ENCODE results near the gene ZCCHC14. TPM values are rescaled to one million over a fixed set of nuclear protein-coding genes. Genes with fewer than 3 reads are reported as not detected.
"Not testable (repeated sequence)": the region's sequence is repeated elsewhere in the genome, so short reads cannot be mapped to it uniquely, and the experiment has no call there.

The ZCCHC14 gene
- polyA plus RNA-seq, 12 donors, result 16.6 to 26.0 (median 18.0) TPM; not detected in 1

- DNase-seq, result no peak
These were observed 9.3 kb downstream of the ZCCHC14 start for GRCh38 chr16:87483481-87483880.

GRCh38 chr16:87482670-87483069 lies 10.2 kb downstream of the ZCCHC14 start:
- DNase-seq, result not testable (repeated sequence)

GRCh38 chr16:87482266-87482665 lies 10.6 kb downstream of the ZCCHC14 start:
- no peak for DNase-seq

- not testable (repeated sequence) for DNase-seq
These were observed 11.1 kb downstream of the ZCCHC14 start for GRCh38 chr16:87481711-87482110.

DNA sequence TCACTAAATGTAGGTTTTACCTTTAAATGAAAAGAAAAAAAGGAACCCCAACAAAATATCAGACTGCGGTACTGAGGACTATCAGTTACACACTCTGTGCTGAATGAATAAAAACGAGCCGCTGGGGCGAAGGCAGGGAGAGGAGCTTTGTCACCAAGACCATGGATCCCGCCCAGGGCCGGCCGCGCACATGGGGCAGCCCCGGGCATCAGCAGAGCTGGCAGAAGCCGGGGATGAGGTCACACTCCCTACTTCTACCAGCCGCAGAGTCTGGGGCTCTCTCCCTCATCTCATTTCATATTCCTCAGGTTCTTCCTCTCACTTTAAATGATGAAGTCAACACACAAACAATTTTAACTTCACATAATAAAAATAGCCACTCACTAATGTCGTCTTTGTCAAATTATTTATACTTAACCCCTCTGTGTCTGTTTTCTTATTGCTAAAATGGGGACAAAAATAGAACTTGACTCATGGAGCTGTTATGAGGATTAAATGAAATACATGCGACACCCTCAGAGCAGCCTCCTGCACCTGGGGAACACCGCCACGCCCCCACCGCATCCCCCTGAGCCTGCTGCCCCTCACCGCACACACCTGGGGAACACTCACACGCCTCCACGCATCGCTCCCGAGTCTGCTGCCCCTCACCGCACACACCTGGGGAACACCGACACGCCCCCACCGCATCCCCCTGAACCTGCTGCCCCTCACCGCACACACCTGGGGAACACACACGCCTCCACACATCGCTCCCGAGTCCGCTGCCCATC lies 15.4 kb downstream of the ZCCHC14 start:
- DNase-seq, result not testable (repeated sequence)

DNA sequence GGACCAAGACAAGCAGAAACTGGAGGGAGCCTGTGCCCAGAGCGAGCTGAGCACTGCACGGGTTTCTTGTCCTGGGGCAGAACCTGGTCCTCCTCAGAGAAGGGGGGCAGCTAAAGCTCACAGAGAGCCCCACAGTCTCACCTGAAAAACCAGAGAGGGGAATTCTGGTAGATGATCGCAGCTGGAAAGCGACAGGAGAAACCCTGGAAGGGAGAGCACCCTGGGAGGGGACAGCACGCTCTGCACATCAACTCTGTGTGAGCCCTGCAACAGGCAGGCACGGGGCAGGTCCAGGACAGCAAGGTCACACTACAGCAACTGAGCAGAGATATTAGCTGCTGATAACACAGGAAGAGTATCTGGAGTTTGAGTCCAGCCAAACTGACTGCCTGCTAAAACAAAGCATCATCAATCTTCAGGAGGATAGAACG lies 18.2 kb downstream of the ZCCHC14 start:
- no peak for DNase-seq

DNA sequence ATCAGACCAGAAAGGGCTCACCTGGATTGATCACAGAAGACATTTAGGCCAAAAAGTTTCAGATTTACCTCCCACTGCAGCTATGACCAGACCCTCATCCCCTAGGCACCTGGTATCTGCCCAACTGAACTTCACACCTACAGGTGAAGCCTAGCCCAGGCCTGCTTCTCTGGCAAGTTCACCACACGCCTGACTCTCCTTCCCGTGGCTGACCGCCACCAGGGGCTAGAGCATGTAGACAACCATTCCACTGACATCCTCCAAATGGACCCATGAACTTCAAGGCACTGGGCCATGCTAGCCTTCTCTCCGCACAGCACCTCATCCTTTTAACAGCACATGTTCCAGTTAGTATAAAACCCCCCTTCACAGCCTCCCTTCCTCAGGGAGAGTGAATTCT lies 18.8 kb downstream of the ZCCHC14 start:
- no peak for DNase-seq

DNA sequence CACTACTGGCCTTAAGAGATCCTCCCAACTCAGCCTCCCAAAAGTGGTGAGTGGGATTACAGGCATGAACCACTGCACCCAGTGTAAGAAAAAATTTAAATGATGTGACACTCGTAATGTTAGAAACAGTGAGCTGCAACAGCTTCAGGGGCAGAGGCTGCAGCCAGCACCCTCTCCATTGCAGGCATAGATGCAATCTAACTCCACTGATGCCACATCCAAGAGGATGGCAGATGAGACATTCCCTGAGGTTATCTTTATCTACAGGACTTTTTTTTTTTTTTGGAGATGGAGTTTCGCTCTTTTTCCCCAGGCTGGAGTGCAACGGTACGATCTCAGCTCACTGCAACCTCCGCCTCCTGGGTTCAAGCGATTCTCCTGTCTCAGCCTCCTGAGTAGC lies 19.9 kb downstream of the ZCCHC14 start:
- no peak for DNase-seq

- no peak for DNase-seq
These were observed 20.6 kb downstream of the ZCCHC14 start for GRCh38 chr16:87472142-87472778.

DNA sequence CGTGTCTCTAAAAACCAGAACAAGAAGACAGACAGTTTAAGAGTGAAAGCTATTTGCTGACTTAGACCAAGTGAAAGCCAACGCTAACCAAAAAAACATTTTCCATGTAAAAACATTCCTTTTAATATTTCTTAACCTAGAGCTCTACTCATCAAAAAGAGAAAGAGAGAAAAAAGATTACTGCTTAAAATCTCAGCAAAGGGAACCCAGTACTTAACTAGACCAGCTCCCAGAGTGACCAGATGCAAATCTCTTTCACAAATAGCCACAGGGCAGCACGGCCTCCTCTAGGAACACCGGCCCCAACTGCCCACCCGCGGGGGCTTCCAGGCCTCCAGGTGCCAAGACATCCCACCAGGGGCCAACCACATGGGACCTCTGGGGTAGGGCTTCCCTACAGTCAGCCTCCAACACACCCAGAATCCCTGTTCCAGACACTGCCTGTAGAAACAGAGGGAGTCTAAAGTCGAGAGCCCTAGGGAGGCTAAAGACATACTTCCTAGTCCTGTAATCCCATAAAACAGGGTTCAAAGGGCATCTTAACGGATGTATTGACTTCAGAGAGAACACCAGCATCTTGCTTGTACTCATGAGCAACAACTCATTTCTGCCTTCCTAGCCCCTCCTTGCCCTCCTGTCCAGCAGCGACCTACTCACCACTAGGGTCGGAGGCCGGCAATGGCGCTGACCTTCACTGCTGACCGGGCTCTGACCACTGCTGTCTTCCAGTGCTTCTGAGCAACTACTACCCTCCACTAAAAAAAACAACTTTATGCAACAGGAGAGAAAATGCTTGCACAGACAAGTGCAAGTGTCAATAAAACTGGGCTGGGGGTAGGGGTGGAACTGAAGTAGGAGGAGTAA lies 21.3 kb downstream of the ZCCHC14 start:
- DNase-seq, result no peak

DNA sequence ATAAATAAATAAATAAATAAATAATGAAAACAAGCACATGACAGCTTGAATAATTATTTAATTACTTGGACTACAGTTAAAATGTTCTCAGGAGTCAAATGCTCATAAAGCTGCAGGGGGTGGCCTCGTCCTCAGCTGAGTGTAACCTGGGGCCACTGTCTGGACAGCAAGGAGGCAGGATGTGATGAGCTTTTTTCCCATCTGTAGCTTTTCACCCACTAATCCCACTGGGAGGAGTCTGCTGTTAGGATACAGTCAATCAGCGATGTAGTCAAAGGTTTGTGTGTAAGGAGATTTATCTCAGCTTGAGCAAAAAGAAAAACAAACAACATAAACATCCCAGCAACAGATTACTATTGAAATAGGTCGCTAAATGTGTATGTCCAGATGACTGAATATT lies 22.5 kb downstream of the ZCCHC14 start:
- no peak for DNase-seq

- no peak for DNase-seq
These were observed 23.7 kb downstream of the ZCCHC14 start for GRCh38 chr16:87469169-87469568.

GRCh38 chr16:87468550-87468949 lies 24.3 kb downstream of the ZCCHC14 start:
- no peak for DNase-seq

GRCh38 chr16:87466975-87467501 lies 25.8 kb downstream of the ZCCHC14 start:
- no peak for DNase-seq

GRCh38 chr16:87465879-87466278 lies 26.9 kb downstream of the ZCCHC14 start:
- DNase-seq, result no peak

DNA sequence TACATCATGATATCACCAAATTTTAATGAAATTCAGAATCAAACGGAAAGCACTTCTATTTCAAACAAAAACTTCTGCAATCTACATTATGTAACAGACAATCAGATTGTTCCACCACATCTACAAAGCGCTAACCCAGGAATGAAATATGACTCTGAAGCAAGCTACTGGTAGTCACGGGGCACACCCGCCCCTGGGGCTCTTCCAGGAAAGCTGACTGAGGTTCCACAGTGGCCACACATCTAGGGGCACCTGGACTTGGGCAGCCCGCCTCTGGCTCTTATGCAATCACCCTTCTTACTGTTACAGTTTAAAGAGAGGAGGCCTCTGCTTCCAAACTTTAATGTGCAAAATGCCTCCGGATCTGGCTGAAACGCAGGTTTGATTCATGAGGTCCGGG lies 27.5 kb downstream of the ZCCHC14 start:
- peak; percentile 65 for DNase-seq

DNA sequence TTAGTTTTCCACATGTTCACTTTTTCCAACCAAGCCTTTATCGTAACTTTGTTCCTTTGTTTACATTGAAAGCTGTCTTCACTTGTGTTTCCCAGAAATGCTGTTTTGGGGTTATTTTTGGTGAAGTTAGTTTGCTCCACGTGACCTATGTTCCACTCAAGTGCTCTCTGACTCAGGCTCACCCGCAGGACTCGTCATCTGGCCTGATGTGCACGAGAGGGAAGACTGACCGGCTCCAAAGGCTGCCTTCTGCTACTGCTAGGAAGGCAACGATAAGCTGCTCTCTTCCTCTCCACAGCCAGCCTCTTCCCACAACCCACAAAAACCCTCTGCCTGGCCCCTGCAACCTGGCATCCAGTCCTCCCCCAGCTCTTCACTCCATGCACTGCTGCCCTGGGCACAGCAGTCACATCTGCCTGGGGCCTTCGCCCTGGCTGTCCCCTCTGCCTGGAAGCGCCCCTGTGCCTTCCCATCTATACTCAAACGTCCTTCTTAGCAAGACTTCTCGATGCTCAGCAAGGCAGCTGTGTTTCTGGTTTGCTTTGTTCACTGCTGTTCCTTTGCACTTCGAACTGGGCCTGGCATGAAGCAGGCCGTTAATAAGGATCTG lies 28.0 kb downstream of the ZCCHC14 start:
- peak; percentile 63 for DNase-seq

GRCh38 chr16:87463722-87464690 lies 28.8 kb downstream of the ZCCHC14 start:
- no peak for DNase-seq

DNA sequence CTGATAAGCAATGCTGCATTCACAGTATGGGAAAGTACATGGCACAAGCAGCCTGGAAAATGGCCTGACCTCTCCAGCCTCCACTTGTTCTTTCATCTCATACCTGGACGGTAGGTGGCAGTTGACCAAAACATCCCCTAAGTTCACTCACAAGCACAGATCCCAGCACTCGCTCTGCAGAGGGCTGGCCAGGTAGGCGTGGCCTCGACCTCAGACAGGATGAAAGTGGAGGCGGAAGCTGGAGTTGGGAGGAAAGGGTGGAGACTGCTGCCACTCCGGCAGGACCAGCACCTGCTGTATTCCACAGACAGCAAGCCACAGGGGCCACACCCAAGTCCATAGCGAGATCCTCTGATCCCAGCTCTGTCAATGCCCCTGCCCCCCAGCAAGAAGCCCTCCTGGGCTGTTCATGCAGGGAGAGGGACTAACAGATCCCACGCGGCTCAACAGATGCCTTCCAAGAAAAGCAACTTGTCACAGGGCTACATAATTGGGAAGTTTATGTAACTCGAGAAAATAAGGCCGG lies 31.3 kb downstream of the ZCCHC14 start:
- DNase-seq, result no peak

DNA sequence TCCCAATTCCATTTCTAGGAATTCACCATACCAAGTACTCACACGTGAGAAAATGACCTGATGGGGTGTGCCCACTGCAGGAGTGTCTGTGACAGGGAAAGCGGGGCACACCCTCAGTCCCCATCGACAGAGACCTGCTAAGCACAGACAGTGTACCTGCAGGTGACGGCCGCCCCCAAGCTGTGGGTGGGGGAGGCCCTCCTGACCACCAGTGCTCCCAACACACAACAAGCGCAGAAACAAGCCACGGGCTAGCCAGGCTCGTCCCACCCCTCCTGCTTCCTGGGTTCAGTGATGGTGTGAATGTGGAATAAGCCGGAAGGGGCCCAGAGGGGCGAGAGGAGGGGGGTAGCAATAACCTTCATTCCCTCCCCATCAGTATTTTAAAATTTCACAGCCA lies 31.9 kb downstream of the ZCCHC14 start:
- no peak for DNase-seq
